ENCODE measurements around the gene NBAS. TPM values are rescaled to one million over a fixed set of nuclear protein-coding genes. Genes with fewer than 3 reads are reported as not detected.
"Not testable (repeated sequence)": the region's sequence is repeated elsewhere in the genome, so short reads cannot be mapped to it uniquely, and the experiment has no call there.

Gene NBAS
- total RNA-seq, 1 donor from 2014 or later = 38.7 TPM

DNA sequence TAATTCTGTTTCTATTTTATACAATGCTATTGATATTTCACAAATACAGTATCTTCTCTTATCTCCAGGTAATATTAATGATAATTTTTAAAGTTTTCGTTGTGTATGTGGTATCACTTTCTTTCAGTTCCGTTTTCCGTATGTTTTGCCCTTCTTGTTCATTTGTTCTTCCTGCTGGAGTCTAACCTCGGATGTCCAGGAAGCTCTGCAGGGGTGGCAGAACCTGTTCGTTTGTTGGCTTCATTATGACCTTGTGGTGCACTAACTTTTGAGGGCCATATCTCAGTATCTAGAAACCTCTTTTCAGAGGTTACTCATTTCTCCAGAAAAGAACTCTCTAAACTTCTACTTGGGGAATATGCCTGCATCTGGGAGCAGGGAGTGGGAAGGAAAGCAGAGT, 134.5 kb downstream of the NBAS start:
- intact Hi-C loops (cut with micrococcal nuclease) = no loop called here

DNA sequence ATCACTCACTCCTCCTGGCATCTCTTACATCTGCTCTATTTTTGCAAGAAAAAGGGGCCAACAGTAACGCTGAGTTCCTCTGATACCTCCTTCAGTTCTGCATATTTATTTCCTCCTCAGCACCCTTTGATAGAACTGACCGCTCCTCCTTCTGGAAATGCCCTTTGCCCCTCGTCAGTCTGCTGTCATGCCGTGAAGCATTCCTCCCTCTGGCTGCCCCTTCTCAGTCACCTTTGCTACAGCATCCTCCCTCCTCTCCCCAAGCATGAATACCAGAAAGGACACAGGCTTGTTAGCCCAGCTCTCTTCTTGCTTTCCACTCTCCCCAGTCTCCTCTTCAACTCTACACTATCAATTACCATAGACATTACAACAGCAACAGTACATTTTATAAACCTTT, 135.4 kb downstream of the NBAS start:
- intact Hi-C loops (cut with micrococcal nuclease) = no loop called here

DNA sequence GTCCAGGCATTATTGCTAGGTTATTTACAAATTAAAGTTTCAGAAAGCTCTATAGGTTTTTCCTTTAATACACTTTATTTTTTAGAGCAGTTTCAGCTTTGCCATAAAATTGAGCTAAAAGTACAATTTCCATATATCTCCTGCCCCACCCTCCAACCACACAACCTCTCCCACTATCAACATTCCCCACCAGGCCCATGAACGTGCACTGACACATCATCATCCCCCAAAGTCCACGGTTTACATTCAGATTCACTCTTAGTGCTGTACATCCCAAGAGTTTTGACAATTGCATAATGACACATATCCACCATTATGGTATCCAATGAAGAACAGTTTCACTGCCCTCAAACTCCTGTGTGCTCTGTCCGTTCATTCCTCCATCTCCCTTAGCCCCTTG, 139.4 kb downstream of the NBAS start:
- intact Hi-C loops (cut with micrococcal nuclease) = no loop called here

DNA sequence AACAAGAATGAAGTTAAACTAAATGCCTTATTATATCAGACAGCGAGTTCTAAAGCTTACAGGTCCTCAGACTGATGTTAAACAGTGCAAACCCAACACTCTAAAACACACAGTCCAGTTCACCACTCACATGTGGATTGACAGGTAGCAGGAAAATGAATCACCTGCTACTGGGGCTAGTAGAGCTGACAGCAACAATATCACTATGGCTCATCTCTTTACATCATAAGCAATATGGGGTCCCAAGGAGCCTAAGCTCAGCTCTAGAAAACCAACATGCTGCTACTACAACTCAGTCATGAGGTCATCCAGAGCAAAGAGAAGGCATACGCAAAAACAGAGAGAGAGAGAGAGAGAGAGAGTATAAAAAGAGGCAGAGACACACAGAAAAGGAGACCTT, 145.4 kb downstream of the NBAS start:
- intact Hi-C loops (cut with micrococcal nuclease) = no loop called here

DNA sequence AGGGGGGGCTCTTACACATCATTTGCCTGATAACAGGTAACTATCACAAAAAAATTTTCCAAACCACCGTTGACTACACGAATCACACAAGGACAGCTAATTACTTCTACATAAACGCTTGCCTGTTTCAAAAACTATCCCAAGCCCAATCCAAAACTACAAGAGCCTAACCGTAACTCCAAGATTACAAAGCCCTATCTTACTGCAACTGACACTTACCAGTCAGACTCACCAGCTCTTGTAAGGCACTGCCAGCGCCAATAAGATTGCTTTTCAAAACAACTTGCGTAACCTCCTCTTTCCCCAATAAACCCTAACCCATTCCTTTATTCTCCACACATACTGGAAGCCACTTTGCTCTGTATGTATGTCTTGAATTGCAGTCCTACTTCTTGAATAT, 148.4 kb downstream of the NBAS start:
- intact Hi-C loops (cut with micrococcal nuclease) = no loop called here

DNA sequence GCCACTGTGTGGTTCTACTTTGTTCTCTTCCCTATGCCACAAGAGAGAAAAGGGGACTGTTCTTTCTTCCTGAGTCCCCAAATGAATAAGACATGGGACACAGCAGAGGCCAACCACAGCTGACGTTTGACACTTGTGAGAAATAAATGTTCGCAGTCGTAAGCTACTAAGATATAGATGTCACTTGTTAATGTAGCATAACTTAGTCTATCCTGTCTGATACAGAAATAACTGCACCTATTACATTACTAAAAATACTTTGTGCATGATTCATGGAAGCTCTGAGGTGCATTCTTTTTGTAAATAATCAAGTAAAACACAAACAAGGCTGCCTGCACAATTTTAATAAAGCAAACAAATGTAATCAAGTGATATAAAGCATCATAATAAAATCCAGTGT, 148.8 kb downstream of the NBAS start:
- intact Hi-C loops (cut with micrococcal nuclease) = no loop called here

DNA sequence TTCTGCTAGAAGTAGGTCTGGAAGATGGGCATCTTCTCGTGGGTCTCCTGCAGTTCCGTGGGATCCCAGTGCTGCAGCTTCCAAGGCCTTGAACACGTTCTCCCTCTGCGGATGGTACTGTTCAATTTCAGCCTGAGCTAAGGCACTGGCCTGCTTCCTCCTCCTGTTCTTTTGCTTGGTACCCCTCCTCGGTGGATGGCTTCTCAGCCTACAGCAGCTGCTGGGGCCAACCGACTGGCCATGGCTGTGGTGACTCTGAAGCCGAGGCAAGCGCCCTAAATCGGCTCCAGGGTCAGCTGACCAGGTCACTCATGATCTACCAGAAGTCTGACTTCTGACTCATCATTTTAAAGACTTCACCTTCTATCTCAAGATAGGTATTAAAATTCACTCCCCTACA, 150.2 kb downstream of the NBAS start:
- intact Hi-C loops (cut with micrococcal nuclease) = no loop called here

DNA sequence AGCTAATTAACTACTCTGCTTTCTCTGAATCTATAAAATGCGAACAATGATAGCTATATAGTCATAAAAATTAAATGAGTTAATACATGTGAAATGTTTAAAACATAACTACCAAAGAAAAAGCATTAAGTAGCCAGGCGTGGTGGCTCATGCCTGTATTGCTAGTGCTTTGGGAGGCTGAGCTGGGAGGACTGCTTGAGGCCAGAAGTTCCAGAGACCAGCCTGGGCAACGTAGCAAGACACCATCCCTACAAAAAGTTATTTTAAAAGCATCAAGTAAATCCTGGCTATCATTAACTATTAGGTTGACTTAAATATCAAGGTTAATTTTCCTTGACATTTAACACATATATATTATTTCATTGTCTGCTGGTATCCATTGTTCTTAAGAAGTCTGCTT, 152.4 kb downstream of the NBAS start:
- intact Hi-C loops (cut with micrococcal nuclease) = no loop called here

DNA sequence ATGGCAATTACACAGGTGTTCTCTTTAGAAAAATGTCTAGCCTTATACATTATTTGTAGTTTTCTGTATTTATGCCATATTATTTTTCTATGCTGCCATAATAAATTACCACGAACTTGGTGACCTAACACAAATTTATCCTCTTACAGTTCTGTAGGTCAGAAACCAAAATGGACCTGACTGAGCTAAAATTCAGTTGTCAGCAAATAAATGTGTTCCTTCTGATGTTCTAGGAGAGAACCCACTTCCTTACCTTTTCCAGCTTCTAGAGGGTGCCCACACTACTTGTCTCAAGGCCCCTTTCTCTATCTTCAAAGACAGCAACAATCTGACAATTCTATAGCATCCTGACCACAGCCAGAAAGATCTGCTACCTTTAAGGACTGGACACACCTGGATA, 153.5 kb downstream of the NBAS start:
- intact Hi-C loops (cut with micrococcal nuclease) = no loop called here

DNA sequence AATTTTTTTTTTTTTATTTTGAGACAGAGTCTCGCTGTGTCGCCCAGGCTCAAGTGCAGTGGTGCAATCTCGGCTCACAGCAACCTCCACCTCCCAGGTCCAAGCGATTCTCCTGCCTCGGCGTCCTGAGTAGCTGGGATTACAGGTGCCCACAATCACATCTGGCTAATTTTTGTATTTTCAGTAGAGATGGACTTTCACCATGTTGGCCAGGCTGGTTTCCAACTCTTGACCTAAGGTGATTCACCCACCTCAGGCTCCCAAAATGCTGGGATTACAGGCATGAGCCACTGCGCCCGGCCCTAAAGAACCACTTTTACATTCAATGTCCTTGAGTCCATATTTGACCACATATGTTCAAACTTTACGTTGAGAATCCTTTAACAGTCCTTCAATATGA, 156.6 kb downstream of the NBAS start:
- intact Hi-C loops (cut with micrococcal nuclease) = not testable (repeated sequence)

DNA sequence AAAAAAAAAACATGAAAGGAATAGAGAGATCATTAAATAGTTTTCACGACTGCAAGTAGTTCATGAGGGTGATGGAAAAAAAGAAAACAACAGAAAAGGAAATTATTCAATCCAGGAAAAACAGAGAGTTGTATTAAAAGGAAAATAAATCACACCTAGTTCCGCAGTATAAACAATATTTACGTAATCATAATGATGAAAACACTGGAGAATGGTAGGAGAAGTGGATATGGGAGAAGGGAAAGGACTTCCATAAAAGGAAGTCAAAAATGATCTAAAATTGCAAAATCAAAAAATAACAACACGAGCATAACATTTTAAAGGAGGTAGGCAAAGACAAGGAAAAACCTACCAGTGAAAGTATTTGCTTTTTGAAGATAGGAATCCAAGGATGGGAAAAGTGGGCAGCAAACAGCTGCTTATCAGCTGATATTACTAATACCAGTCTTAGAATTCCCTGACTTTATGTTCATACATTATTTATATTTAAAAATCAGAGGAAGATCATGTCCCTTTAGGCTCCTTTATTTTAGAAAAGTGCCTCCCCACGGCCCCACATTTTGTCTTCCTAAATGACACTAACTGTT, 160.8 kb downstream of the NBAS start:
- intact Hi-C loops (cut with micrococcal nuclease) = no loop called here

DNA sequence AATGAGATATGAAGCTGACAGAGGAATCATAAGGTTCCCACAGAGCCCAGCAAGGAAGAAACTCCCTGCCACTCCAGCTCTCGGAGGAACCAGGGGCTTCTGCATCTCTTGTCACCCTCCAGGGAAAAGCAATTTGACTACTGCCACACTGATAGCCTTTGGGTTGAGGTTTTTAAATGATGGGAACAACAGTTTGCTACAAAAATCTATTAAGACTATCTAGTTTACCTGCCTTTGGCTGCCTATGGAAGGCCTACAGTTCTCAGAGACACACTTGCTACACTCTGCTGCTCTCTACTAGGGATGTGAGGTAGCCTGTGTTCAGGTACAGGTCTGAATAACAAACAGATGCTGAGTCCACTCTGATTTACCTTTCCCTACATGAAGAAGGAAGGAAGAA, 161.9 kb downstream of the NBAS start:
- intact Hi-C loops (cut with micrococcal nuclease) = no loop called here

DNA sequence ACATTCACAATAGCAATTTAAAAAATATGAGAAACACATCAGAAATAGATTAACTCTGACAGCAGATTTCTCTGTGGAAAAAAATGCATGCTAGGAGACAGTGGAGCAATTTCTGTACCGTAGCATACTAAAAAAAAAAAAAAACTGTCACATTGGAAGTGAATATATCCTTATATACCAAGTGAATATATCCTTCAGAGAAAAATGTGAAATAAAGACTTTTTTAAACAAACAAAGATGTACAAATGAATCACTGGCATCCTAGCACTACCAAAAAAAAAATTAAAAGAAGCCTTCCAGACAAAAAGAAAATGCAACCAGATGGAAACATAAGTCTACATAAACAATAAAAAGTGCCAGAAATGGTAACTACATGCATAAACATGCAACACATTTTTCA, 169.4 kb downstream of the NBAS start:
- intact Hi-C loops (cut with micrococcal nuclease) = no loop called here

DNA sequence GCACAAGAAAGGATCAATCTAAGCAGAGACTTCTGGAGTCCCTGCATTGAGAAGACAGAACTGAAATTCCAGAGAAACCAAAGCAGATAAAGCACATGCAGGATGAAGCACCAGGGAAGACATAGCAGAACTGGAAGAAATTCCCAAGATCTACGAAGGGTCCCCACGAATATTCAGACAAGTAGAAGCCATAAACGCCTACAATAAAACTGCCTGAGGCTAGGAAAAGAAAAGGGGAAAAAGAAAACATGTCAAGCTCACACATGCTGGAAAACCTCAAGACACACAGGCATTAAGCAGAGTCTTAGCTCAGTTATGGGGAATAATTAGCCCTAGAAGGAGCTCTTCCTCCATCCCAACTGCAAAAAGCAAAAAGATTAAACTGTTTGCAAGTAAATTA, 171.2 kb downstream of the NBAS start:
- intact Hi-C loops (cut with micrococcal nuclease) = no loop called here

DNA sequence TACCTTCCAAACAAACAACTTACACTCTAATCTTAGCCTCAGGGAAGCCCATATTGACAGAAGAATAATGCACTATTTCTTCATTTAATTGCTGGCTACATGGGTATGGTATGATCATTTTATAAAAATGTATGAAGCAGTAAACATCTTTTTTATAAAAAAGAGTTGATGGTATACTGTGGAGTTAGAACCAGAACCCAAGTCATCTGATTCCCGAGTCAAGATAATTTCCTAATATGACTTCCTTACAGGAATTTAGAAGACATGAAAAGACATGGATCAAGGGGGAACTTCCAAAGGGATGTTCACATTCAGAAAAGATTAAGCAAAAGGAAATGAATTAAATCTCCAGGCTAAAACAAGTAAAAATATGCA, 171.8 kb downstream of the NBAS start:
- intact Hi-C loops (cut with micrococcal nuclease) = no loop called here

DNA sequence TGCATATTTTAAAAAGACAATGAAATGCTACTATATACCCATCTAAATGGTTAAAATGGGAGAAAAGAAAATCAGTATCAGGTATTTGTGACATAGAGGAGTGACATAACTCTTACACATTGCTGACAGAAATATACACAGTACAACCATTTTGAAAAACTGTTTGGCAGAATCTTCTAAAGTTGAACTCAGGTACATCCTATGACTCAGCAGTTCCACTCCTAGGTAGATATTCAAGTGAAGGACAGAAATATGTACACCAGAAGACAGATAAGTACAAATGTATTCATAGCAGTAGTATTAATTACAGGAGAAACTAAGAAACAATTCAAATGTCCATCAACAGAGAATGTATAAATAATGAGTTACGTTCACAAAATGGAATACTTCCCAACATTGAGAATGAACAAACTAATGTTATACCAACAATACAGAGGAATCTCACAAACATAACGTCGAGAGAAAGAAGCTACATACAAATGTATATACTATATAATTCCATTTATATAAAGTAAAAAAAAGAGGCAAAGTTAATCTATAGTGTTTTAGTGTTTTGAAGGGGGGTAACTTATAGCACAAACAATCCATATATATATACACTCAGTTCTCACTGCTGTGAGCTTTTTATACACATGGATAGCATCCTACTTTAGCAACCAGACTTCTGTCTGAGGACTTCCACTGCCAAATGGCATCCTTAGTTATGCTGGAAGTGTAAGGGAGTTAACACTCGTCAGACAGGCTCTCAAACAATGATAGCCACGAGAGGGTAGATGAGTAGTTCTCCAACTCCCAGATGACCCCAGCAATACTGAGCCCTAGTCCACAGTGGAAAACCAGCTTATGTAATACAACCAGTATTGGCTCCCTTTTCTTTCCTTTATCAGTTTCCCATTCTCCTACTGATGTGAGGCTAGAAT, 172.5 kb downstream of the NBAS start:
- intact Hi-C loops (cut with micrococcal nuclease) = no loop called here

DNA sequence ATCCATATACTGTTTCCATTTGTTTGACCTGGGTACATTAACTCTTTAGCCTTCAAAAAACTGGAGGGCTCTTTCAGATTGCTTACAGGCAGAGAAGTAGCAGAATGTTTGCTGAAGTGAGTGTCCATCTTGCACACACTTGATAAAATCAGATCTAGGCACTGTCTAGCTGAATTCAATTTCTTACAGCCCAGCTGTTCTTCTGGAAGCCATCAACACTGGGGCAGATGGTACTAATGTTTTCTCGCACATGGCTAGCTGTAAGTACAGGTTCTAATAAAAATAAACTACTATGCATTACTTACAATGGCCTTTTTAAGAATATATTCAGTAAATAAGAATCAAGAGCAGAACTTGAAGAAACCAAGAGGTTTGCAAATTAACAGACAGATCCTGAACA, 175.9 kb downstream of the NBAS start:
- intact Hi-C loops (cut with micrococcal nuclease) = no loop called here

DNA sequence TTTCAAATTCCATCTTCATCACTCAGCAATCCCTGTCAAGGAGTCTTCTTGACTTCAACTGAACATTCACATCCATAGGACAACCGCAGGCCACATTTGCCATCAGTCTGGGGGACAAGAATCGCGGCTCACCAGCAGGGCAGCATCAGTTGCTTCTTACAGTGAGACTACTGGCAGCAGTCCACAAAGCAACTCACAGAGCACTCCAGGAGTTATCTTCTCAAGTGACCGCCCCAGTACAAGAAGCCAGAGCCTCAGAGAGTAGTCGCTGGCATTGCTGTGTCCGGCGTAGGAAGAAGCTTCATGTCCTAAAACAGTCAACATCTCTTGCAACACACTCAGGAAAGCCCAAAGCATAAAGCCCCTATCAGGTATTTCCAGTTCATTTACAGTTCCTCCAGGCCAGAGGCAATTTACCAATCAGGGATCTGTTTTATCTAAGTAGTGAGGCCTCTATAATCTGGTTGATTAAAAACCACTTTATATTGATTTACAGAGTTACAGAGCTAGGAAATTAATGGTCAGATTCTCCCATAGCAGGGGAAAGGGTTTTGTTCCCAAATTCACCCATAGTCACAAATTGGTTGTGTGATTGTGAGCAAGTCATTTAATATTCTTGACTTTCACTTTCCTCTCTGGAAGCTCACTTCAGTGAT, 177.3 kb downstream of the NBAS start:
- intact Hi-C loops (cut with micrococcal nuclease) = no loop called here

DNA sequence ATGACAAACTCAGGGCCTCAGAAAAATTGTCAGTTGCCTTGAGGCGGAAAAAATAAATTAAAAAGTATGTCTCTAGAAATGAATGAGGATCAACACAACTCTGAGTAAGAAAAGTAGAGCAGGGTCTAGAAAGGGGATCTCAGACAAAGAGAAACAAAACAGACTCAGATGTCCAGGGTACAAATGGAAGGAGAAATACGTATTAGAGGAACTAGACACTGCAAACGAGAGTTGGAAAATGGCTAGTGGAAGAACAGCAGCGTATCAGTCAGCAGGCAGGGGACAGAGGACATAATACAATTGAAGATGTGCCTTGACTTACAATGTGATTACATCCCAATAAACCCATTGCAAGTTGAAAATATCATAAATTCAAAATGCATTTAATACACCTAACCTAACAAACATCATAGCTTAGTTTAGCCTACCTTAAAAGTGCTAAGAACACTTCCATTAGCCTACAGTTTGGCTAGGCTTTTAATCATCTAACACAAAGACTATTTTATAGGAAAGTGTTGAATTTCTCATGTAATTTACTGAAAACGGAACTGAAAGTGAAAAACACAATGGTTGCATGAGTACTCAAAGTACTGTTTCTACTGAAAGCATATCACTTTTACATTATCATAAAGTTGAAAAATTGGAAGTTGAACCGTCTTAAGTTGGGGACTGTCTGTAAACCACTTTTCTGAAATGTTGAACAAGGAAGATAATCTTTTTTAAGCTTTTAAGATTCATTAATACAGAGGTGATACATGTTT, 182.8 kb downstream of the NBAS start:
- intact Hi-C loops (cut with micrococcal nuclease) = no loop called here

DNA sequence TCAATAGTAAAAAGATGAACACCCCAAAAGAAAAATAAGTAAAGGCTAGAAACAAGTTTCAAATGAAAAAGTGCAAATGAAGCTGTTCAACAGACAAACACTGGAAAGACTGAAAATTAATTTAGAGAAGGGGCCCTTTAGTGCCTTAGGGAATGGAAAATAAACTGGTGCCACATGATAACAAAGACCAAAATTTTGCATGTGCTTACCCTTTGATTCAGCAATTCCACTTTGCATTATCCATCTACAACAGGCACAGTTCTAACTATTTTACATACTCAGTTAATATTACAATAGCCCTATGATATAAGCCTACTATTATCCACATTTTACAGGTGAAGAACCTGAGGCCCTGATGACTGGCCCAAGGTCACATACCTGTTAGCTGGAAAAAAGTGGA, 183.9 kb downstream of the NBAS start:
- intact Hi-C loops (cut with micrococcal nuclease) = no loop called here

DNA sequence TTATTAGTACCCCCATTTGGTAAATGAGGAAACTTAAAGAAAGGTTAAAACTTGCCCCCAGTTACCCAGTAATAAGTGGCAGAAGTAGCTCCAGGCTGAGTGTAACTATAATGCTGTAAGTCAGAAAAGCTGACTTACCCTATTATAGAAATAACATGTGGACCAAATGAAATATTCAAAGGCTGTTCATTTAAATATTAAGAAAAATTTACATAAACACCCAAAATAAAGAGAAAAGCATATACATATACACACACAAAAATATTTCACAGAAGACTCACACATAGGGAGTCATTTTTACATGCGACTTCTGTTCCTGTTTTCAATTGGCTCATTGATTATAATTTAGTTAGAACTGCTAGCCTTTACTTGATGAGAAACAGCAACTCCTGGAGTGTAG, 189.1 kb downstream of the NBAS start:
- intact Hi-C loops (cut with micrococcal nuclease) = no loop called here

DNA sequence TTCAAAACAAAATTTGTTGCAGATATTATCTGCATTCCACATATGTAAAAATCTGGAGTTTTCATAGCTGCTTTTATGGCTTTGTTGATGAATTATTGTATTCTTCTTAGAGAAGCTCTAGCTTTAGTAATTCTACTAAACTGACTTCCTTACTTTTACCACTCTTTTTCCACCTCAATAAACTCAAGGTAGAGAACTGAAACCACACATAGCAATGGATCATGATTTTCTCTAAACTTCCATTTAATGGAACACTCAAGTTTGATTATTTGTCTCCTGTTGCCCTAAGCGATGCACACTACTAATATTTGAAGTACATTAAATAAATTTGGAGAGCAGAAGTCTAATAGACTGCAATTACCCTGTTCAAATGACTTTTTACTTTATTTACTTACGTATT, 192.0 kb downstream of the NBAS start:
- intact Hi-C loops (cut with micrococcal nuclease) = no loop called here
